Loucy (cell line): ENCODE data around the gene SPINT4.
"Not testable (repeated sequence)": the region's sequence is repeated elsewhere in the genome, so short reads cannot be mapped to it uniquely, and the experiment has no call there.

Experiments used
- CTCF ChIP-seq: fragments of 200-600 bp; sonication (generic); conservative IDR thresholded peaks from 2 replicates; pipeline ENCODE4 v1.5.1; 2014; ENCODE audit warnings: mild to moderate bottlenecking, antibody characterized with exemption, low read length
- EZH2phosphoT487 ChIP-seq: fragments of 200-600 bp; IDR thresholded peaks from 2 replicates; pipeline ENCODE4 v1.6.1; 2018; ENCODE audit warnings: antibody characterized with exemption, mild to moderate bottlenecking, moderate library complexity, borderline replicate concordance

- not testable (repeated sequence) for TF ChIP-seq CTCF, EZH2phosphoT487
Measured at GRCh38 chr20:45693346-45693745, 28.8 kb upstream of the SPINT4 start.
